ENCODE data around the gene MMP2.

MMP2 gene

DNA sequence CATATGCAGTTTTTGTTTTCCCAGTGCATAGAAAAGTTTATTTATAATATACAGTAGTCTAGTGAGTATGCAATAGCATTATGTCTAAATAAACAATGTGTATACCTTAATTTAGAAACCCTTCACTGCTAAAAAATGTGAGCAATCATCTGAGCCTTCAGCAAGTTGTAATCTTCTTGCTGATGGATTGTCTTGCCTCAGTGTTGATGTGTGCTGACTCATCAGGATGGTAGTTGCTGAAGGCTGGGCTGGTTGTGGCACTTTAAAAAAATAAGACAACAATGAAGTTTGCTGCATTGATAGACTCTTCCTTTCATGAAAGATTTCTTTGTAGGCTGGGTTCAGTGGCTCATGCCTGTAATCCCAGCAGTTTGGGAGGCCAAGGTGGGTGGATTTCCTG lies 73.6 kb downstream of the MMP2 start:
- H3K36me3 ChIP-seq (ENCODE audit: low read length) = no peaks in the 10 kb centered on the region
- H3F3A ChIP-seq (ENCODE audit: insufficient read depth) = no peaks in the 10 kb centered on the region
- no peak overlapping the region for H3K9ac ChIP-seq (ENCODE audit: low read length)

GRCh38 chr16:55555436-55555835 lies 76.4 kb downstream of the MMP2 start:
- Histone ChIP-seq H4K20me1 (ENCODE audit: low read depth, low read length) (no peaks in the 10 kb centered on the region), H2AFZ (ENCODE audit: low read depth, low read length, severe bottlenecking) (no peak overlapping the region), H3K4me3 (ENCODE audit: insufficient read depth, low read length, poor library complexity, severe bottlenecking) (no peak overlapping the region), H3K9me3 (ENCODE audit: insufficient read depth, low read length) (no peaks in the 10 kb centered on the region), H3K27me3 (ENCODE audit: low read length) (no peaks in the 10 kb centered on the region), H3K9me2 (replicated peaks; ENCODE audit: insufficient read depth, low read length) (no peaks in the 10 kb centered on the region), H3F3A (ENCODE audit: insufficient read depth) (no peaks in the 10 kb centered on the region), H3K36me3 (ENCODE audit: low read length) (no peaks in the 10 kb centered on the region), H3K79me2 (ENCODE audit: insufficient read depth, low read length) (no peaks in the 10 kb centered on the region), H3K4me2 (ENCODE audit: low read depth, low read length, poor library complexity, severe bottlenecking) (no peak overlapping the region), H3K27ac (ENCODE audit: low read depth, low read length) (no peak overlapping the region), H3K9ac (ENCODE audit: low read length) (no peak overlapping the region)
- TF ChIP-seq EZH2phosphoT487 (conservative IDR thresholded peaks at IDR 0.05; ENCODE audit: low read length) (no peak), CTCF (IDR thresholded peaks at IDR 0.05; ENCODE audit: insufficient read depth, low read length, poor library complexity, severe bottlenecking) (no peak)

More for the DNA sequence above, 73.6 kb downstream of the MMP2 start:
- Histone ChIP-seq H3K9me3 (ENCODE audit: insufficient read depth, low read length) (no peaks in the 10 kb centered on the region), H2AFZ (ENCODE audit: low read depth, low read length, severe bottlenecking) (no peak overlapping the region), H3K27ac (ENCODE audit: low read depth, low read length) (no peak overlapping the region), H3K27me3 (ENCODE audit: low read length) (no peaks in the 10 kb centered on the region), H3K9me2 (replicated peaks; ENCODE audit: insufficient read depth, low read length) (no peaks in the 10 kb centered on the region), H3K4me3 (ENCODE audit: insufficient read depth, low read length, poor library complexity, severe bottlenecking) (no peak overlapping the region), H3K4me2 (ENCODE audit: low read depth, low read length, poor library complexity, severe bottlenecking) (no peak overlapping the region), H4K20me1 (ENCODE audit: low read depth, low read length) (no peaks in the 10 kb centered on the region), H3K79me2 (ENCODE audit: insufficient read depth, low read length) (no peaks in the 10 kb centered on the region)
- TF ChIP-seq EZH2phosphoT487 (conservative IDR thresholded peaks at IDR 0.05; ENCODE audit: low read length) (no peak), CTCF (IDR thresholded peaks at IDR 0.05; ENCODE audit: insufficient read depth, low read length, poor library complexity, severe bottlenecking) (no peak)
